Activated CD8-positive, alpha-beta memory T cell treated with anti-CD3 and anti-CD28 coated beads for 48 hours (primary cell): Measurements from ENCODE around the gene ANAPC15.
A peak's percentile ranks its signal among the peaks of the same experiment; 100 is the strongest.

Source experiments
- DNase-seq, 3 experiments: peaks; one replicate each; pipeline ENCODE4 v3.0.0-alpha.2; 2020; ENCODE audit warnings: low read depth in 2 of 3, low spot score in 2 of 3

The ANAPC15 gene

DNA sequence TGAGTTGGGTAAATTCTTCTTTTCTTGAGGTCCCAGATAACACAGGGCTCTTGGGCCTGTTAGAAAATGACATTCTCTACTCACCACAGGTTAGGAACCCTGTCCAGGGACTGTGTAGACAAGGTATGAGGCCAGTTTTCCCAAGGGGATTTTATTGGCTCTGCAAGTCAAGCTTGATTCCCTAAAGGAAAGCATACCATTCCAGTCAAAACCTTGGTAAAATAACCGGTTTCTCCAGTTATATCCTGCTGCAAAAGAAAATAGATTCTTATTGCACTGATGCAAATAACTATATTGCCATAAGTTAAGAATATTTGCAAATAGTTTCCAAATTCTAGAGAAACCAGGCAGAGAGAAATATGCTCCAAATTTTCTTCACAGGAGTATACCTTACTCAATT lies 13.5 kb upstream of the ANAPC15 start:
- DNase-seq = no peak

GRCh38 chr11:72124046-72124445 lies 11.6 kb upstream of the ANAPC15 start:
- DNase-seq = no peak

DNA sequence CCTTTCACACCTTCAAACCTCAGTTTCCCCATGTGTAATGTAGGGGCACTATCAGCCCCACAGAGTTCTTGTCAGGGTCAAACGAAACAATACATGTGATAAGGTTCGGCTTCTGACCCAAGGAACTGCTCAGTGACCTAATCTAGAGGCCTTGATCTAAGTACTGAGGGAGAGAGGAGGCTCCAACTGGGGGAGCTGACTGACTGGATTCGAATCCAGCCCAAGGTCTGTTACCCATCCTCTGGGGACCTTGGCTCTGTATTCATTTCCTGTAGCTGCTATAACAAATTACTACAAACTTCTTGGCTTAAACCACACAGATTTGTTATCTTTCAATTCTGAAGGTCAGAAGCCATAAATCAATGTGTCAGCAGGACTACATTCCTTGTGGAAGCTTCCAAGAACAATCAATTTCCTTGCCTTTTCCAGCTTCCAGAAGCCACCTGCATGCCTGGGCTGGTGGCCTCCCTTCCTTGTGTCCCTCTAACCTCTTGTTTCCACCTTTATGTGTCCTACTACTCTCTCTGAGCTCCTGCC lies 10.7 kb upstream of the ANAPC15 start:
- no peak for DNase-seq

- DNase-seq = no peak
Measured at GRCh38 chr11:72122607-72123006, 10.1 kb upstream of the ANAPC15 start.

DNA sequence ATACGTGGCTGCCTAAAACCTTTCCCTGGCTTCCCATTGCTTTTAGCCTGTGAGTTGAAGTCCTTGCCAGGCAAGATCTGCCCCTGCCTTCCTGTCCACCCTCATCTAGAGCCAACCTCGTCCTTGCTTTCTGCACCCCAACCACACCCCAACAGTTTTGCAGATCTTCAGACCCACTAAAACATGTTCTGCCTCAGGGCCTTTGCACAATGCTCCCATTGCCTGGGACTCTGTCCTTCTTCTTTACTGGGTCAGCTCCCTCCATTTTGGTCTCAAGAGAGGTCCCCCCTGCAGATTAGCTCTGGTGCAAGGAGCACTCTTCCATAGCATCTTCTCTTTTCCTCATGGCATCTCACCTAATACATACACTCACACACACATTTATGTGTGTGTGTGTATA lies 8.4 kb upstream of the ANAPC15 start:
- no peak for DNase-seq

GRCh38 chr11:72119198-72119597 lies 6.7 kb upstream of the ANAPC15 start:
- no peak for DNase-seq

DNA sequence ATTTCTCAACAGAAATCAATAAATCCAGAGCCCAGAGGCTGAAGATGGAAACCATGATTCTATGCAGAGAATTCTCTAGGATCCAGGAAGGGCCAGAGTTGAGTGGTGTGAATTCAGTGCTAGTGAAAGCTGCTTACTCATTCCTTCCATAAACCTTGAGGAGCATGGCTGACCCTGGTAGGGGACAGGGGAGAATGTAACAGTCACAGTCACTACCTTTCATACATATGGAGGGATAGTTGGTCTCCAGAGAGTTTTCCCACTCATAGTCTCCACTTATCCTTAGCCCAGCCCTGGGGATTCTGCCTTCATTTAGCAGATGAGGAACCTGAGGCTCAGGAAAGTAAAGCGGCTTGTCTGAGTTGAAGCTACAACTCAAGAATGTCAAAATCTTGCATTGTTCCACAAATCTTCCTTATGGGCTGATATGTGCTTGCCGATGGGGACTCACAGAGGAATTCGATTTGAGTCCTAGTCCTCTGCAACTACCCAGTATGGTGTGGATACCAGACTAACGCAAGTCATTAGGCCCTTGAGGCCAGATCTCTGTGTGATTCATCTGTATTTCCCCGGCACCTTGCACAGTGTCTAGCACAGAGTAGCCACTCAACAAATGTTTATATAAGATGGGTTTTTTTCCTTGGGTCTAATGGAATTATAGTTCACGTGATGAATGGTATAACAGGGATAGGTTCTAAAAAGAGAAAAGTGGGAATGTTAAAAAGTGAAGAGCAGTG lies 3.7 kb upstream of the ANAPC15 start:
- no peak for DNase-seq

DNA sequence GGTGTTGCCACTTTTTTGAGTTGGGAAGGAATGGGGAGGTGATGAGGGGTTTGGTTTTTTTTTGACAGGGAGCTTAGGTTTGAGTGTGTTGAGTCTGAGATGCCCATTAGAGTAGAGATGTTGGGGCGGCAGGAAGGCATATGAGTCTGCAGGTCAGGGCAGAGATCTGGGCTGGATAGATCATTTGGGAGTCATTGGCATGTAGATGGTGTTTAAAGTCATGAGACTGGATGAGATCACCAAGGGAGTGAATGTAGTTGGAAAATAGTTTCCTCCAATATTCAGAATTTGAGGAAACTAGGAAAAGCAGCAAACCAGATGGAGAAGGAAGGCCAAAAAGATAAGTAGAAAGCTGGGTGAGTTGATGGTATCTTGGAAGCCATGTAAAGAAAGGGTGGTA lies 2.1 kb upstream of the ANAPC15 start:
- no peak for DNase-seq

- no peak for DNase-seq
Measured at GRCh38 chr11:72112978-72113808, 698 bp upstream of the ANAPC15 start.

DNA sequence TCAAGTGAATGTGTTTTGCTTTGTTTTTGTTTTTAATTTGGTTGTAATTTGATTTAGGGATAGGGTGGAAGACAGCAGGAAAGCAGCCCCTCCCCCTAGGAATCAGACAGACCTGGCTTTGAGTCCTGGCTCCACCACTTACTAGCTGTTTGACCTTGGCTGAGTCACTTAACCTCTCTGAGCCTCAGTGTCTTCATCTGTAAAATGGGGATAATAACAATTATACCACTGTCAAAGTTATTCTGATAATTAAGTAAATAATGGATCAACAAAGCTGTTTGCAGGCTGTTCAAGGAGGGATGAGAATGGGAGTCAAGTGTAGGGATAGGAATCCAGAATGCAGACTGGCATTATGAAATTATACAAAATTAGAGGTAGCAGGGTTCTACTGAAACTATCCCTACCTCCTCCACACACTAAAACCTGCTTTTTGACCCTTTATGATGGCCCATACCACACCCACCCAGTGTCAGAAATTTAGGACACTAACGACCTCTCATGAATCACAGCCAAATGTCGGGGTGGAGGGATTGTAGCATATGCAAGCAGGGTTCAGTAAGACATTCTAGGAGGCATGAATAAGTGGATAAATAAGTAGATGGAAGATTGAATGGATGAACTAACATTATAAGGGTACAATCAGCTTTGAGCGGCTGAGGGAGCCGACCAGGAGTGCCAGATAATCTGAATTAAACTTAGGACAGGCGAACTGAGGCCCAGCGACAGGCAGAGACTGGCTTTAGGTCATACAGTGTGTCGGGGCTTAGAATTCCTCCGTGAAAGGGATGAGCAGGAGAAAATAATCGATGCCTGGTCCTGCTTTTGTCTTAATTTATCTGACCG lies 974 bp downstream of the ANAPC15 start:
- no peak for DNase-seq

DNA sequence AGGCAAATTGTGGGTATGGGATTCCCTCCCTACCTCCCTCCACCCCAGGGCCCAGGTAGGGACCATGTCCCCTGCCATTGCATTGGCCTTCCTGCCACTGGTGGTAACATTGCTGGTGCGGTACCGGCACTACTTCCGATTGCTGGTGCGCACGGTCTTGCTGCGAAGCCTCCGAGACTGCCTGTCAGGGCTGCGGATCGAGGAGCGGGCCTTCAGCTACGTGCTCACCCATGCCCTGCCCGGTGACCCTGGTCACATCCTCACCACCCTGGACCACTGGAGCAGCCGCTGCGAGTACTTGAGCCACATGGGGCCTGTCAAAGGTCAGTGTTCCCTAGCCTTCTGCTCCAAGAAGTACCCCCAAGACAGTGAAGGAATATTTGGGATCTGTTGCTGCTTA lies 6.6 kb downstream of the ANAPC15 start, which contains the start of gene TOMT:
Gene TOMT (plus strand): TSS at position 37 of the 400 bp plus-strand sequence. CDS start 28 bp downstream, at position 65.
- no peak for DNase-seq

GRCh38 chr11:72103754-72104167 lies 8.7 kb downstream of the ANAPC15 start:
- no peak for DNase-seq

GRCh38 chr11:72102946-72103753 lies 9.3 kb downstream of the ANAPC15 start, which contains the start of gene LAMTOR1:
TSS of gene LAMTOR1 (minus strand) at chr11:72103297. CDS start at chr11:72103224, 73 bp downstream.
- DNase-seq = peak; percentile 91 to 98 (median 94)

DNA sequence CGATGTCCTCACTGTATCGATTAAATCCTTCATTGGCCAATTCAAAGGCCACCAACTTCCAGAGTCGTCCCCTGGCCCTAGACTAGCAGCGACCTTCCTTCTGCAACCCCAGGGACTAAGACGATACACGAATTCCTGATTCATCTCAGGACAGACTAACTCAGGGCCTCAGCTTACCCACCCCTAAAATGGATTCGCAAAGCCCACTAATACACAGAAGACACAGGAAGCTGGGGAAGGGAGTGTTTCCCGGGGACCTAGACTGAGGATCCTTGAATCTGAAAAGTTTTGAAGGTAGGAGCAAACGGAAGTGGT lies 9.9 kb downstream of the ANAPC15 start:
- no peak for DNase-seq

DNA sequence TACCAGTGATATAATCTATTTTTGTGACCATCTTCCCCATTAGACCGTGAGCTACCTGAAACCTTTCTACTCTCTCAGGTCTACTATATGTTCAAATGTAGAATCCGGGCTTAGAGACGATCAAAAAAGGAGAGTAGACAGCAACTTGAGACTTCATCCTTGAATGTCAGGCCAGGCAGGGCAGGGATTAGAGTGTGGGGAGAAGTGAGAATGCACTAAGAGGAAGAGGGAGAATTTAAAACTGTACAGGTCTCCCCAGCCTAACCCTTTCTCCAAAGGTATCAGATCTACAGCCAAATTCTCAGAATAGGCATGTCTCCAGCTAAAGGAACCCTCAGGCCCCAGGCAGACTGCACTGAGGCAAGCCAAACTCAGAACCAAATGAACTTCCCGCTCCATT lies 10.3 kb downstream of the ANAPC15 start:
- no peak for DNase-seq

DNA sequence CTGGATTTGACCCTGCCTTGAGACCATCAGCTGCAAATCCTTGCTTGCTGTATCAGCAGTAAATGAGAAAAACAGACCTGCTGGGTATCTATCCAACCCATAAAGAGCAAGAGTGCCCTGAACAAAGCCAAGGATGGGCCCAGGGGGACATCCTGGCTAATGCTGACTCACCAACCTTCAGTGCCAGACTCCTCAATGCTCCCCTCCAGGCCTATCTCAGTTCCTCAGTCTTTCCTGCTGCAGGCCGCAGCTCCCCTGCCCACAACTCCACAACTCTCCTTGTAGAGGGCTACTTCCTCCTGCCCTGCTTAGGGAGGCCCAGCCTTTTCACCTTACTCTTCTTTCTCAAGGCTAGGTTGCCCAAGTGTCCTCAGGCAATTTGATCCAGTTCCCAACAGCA lies 12.0 kb downstream of the ANAPC15 start:
- no peak for DNase-seq

DNA sequence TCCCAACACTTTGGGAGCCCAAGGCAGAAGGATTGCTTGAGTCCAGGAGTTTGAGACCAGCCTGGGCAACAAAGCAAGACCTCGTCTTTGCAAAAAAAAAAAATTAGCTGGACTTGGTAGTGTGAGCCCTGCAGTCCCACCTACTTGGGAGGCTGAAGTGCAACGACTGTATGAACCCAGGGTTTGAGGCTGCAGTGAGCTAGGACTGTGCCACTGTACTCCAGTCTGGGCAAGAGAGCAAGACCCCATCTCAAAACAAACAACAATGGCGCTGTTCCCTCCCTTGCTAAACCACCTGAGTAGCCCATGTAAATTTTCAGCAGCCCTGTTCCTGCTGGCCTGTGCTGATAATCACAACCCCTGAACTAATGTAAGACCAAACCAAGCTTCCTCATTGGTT lies 12.5 kb downstream of the ANAPC15 start:
- DNase-seq = no peak

DNA sequence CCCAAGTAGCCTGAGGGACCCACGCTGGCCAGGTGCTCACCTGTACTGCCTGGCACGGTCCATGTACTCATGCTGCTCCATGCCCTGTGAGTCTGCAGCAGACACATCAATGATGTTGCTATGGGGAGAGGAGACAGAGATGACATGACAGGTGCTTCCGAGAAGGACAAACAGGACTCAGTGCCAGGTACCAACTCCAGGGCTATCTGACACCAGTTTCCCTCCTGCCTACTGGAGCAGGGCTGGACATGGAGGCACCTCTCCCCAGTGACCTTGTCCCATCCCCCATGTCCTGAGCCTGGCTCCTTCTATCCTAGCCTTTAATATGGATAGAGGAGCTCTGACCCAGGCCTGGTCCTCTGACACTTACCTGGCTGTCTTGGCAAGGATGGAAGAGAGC lies 13.8 kb downstream of the ANAPC15 start:
- no peak for DNase-seq

GRCh38 chr11:72091292-72091691 lies 21.2 kb downstream of the ANAPC15 start:
- DNase-seq = no peak

GRCh38 chr11:72088076-72088808 lies 24.3 kb downstream of the ANAPC15 start:
- DNase-seq = no peak
